Right ventricle myocardium inferior (tissue), 1 donor: ENCODE data around the gene RBM33. TPM values are rescaled to one million over a fixed set of nuclear protein-coding genes. Genes with fewer than 3 reads are reported as not detected.

Experiments used
- ATAC-seq: fragments of 200-7000 bp; cut with Tn5 transposase; one replicate; pipeline ENCODE4 v1.9.1; 2020; ENCODE audit warnings: mild to moderate bottlenecking, moderate library complexity
- DNase-seq: peaks from one replicate; pipeline ENCODE4 v3.0.0; 2021; ENCODE audit errors: missing footprints
- intact Hi-C: fragments of 100-400 bp; cut with DNase I; formaldehyde crosslinking; loops from one replicate; pipeline ENCODE4 v1.11.0; 2022
- total RNA-seq: library from RNA; stranded (reverse); fragmentation: NEBNext Ultra II Directional; extraction: Animal tissue kit (Norgen Biotek cat#: 25700); gene quantifications from one replicate; pipeline ENCODE4 v1.2.1, GENCODE V29; 2021
- donor health status: DM: no; HTN: yes; CAD: no; lungs with severe emphysema.

RBM33 gene
- total RNA-seq, 1 donor from 2014 or later = 36.1 TPM

- no peak for ATAC-seq
- intact Hi-C loops = no loop called here
- DNase-seq = peak; percentile 50
Observed at GRCh38 chr7:155794196-155794595, 149.7 kb downstream of the RBM33 start.

GRCh38 chr7:155795401-155795800, 150.9 kb downstream of the RBM33 start:
- intact Hi-C loops = loop anchor here (5.0 kb wide), 2 partner anchors 677 to 1022 kb away; no protein-coding TSS in a partner anchor
- ATAC-seq = no peak
- peak; percentile 55 for DNase-seq

GRCh38 chr7:155795951-155796350, 151.5 kb downstream of the RBM33 start:
- ATAC-seq = no peak
- intact Hi-C loops = loop anchor here (5.0 kb wide), 2 partner anchors 676 to 1021 kb away; no protein-coding TSS in a partner anchor
- peak; percentile 6 for DNase-seq

GRCh38 chr7:155796381-155797261, 152.2 kb downstream of the RBM33 start:
- DNase-seq (peak; percentile 82), ATAC-seq (peak; percentile 63)
- intact Hi-C loops = loop anchor here (5.0 kb wide), 2 partner anchors 676 to 1021 kb away; no protein-coding TSS in a partner anchor

GRCh38 chr7:155797262-155798250, 153.1 kb downstream of the RBM33 start:
- no peak for ATAC-seq
- peak; percentile 33 for DNase-seq
- intact Hi-C loops = loop anchor here (5.0 kb wide), 2 partner anchors 675 to 1020 kb away; no protein-coding TSS in a partner anchor

- no peak for ATAC-seq
- intact Hi-C loops = loop anchor here (5.0 kb wide), 2 partner anchors 673 to 1018 kb away; no protein-coding TSS in a partner anchor
- peak; percentile 70 for DNase-seq
Observed at GRCh38 chr7:155798673-155799439, 154.4 kb downstream of the RBM33 start.

GRCh38 chr7:155799514-155799913, 155.1 kb downstream of the RBM33 start:
- DNase-seq = peak; percentile 55
- no peak for ATAC-seq
- intact Hi-C loops = loop anchor here (5.0 kb wide), 2 partner anchors 673 to 1018 kb away; no protein-coding TSS in a partner anchor

GRCh38 chr7:155800301-155800700, 155.8 kb downstream of the RBM33 start:
- intact Hi-C loops = no loop called here
- DNase-seq = peak; percentile 59
- no peak for ATAC-seq

GRCh38 chr7:155800741-155801267, 156.3 kb downstream of the RBM33 start:
- DNase-seq (peak; percentile 27), ATAC-seq (no peak)
- intact Hi-C loops = no loop called here

GRCh38 chr7:155802291-155802690, 157.8 kb downstream of the RBM33 start:
- DNase-seq = no peak
- intact Hi-C loops = no loop called here
- no peak for ATAC-seq

GRCh38 chr7:155802906-155803417, 158.5 kb downstream of the RBM33 start:
- DNase-seq (peak; percentile 41), ATAC-seq (no peak)
- intact Hi-C loops = no loop called here

- no peak for ATAC-seq
- intact Hi-C loops = no loop called here
- peak; percentile 45 for DNase-seq
Observed at GRCh38 chr7:155803418-155804376, 159.2 kb downstream of the RBM33 start.

GRCh38 chr7:155804431-155804831, 160.0 kb downstream of the RBM33 start:
- no peak for DNase-seq
- ATAC-seq = no peak
- intact Hi-C loops = no loop called here

GRCh38 chr7:155804897-155805825, 160.7 kb downstream of the RBM33 start:
- intact Hi-C loops = no loop called here
- DNase-seq (no peak), ATAC-seq (peak; percentile 62)

GRCh38 chr7:155805826-155806095, 161.3 kb downstream of the RBM33 start:
- ATAC-seq (peak; percentile 11), DNase-seq (no peak)
- intact Hi-C loops = no loop called here
